Right lobe of liver (tissue), 4 donors: Measurements from ENCODE around the gene SLC16A4.

Source experiments
- POLR2A ChIP-seq: fragments of 450-650 bp; IDR thresholded peaks from one replicate; pipeline ENCODE4 v1.6.1; 2017; ENCODE audit warnings: antibody characterized with exemption, mild to moderate bottlenecking
- TF ChIP-seq, protein P1 (sequence below), 4 donors: fragments of 200-600 bp in 3 of 4; fragments of 450-650 bp in 1 of 4; IDR thresholded peaks; one replicate each; pipeline versions ENCODE4 v1.5.1 to v1.8.0; 2016 to 2022; ENCODE audit warnings: antibody characterized with exemption in 4 of 4, mild to moderate bottlenecking in 2 of 4
- donor health status: DM: no; HTN: no; CAD: no.
- donor health status: DM: no; HTN: no; CAD: no.
- donor health status: DM: no; HTN: yes; CAD: no.

DNA sequence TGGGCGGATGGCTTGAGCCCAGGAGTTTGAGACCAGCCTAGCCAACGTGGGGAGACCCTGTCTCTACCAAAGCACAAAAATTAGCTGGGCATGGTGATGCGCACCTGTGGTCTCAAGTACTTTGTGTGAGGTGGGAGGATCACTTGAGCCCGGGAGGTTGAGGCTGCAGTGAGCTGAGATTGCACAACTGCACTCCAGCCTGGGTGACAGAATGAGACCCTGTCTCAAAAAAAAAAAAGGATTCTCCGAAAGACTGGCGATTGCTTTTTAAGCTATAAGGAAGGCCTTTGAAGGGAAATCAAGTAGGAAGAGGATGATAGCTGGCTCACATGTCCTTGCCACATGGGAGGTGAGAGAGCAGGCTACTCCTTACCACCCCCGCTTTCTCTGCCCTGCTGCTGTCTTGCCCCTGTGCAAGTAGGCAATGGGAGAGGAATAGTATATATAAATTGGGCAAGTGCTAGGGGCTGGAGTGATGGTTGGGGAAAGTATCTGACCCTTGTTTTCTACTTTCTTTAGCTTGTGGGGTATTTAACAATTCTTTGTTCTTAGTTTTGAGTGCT is 20.4 kb upstream of the SLC16A4 start:
- TF ChIP-seq, protein P1, sequence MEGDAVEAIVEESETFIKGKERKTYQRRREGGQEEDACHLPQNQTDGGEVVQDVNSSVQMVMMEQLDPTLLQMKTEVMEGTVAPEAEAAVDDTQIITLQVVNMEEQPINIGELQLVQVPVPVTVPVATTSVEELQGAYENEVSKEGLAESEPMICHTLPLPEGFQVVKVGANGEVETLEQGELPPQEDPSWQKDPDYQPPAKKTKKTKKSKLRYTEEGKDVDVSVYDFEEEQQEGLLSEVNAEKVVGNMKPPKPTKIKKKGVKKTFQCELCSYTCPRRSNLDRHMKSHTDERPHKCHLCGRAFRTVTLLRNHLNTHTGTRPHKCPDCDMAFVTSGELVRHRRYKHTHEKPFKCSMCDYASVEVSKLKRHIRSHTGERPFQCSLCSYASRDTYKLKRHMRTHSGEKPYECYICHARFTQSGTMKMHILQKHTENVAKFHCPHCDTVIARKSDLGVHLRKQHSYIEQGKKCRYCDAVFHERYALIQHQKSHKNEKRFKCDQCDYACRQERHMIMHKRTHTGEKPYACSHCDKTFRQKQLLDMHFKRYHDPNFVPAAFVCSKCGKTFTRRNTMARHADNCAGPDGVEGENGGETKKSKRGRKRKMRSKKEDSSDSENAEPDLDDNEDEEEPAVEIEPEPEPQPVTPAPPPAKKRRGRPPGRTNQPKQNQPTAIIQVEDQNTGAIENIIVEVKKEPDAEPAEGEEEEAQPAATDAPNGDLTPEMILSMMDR (IDR thresholded peaks at IDR 0.05), result no peak
- TF ChIP-seq POLR2A, result no peak
